Stimulated activated CD4-positive, alpha-beta T cell treated with anti-CD3 and anti-CD28 coated beads, Interleukin-15, amount 100 ng/mL, for 24 hours (primary cell): ENCODE data around the gene NUP58.

Experiments used
- DNase-seq: peaks from one replicate; pipeline ENCODE4 v3.0.0-alpha.2; 2020

Gene NUP58

GRCh38 chr13:25378528-25378927, 77.1 kb downstream of the NUP58 start:
- no peak for DNase-seq

GRCh38 chr13:25379011-25379410, 77.6 kb downstream of the NUP58 start:
- DNase-seq: no peak

- no peak for DNase-seq
Measured at GRCh38 chr13:25380082-25380481, 78.7 kb downstream of the NUP58 start.

- no peak for DNase-seq
Measured at GRCh38 chr13:25380741-25381324, 79.4 kb downstream of the NUP58 start.

DNA sequence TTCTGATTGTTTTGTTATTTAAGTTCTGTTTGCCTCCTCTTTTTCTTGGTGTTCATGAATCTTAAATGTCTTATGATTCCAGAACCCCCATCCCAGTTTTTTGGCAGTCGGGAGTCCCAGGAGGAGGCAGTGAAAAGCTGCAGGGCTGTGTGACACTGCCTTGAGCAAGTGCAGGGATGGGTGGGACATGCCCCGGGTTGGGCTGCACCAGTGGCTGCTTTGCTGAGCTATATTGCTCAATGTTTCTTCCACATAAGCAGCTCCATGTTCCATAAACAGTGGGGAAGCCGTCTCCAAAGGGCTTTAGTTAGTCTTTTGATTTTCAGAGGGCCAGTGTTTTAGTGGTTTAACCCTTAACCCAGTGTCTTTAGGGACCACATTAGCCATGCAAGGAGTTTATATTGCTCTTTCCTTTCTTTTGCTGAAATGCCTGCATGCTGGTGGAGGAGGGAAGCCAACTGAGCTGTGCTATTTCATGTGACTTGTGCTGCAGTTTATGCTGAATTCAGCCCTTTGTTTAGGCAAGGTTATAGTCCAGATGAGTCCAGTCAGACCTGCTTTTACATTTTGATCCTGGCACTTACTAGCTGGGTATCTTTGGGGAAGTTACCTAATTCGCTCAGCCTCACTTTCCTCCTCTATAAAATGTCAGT, 83.5 kb downstream of the NUP58 start:
- DNase-seq: no peak

- DNase-seq: no peak
Measured at GRCh38 chr13:25391932-25392331, 90.5 kb downstream of the NUP58 start.
